HG02623 (cell line): ENCODE data around the gene PRR36.

Experiments
- ATAC-seq: cut with Tn5 transposase; IDR thresholded peaks from one replicate; pipeline ENCODE4 v1.9.1; 2021; ENCODE audit warnings: moderate library complexity; ENCODE audit not compliant: unreplicated experiment

The PRR36 gene

DNA sequence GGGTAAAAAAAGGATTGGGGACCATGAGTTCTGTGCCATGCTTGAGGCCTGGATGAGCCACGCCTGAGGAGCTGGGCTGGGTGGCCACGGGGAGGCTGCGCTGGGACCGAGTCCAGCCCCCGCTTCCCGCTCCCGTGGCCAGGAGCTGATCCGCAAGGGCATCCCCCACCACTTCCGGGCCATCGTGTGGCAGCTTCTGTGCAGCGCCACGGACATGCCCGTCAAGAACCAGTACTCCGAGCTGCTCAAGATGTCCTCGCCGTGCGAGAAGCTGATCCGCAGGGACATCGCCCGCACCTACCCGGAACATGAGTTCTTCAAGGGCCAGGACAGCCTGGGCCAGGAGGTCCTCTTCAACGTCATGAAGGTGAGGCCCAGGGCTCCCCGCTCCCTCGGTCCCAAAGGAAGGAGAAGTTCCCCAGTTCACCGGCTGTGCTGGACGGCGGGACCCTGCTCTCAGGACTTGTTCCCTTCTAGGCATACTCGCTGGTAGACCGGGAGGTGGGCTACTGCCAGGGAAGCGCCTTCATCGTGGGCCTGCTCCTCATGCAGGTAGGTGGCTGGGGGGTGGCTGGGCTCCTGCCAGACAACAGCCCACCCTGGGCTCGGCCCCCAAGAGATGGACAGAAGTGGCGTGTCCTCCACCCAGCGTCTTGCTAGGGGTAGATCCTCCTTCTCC, 25.3 kb downstream of the PRR36 start:
- ATAC-seq, result no peak

DNA sequence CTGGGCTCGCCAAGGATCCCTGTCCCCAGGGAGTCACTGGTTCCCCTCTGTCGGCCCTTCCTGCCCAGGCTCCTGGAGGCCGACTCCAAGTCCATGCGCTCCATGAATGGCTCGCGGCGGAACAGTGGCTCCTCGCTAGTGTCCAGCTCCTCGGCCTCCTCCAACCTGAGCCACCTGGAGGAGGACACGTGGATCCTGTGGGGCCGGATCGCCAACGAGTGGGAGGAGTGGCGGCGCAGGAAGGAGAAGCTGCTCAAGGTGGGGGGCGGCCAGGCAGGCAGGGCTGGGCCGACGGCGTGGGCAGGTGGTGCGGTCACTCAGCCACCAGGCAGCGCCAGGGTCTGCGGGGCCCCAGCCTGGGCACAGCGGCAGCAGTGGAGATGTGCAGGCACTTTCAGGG, 26.5 kb downstream of the PRR36 start:
- ATAC-seq, result no peak

GRCh38 chr19:7846155-7846646, 28.0 kb downstream of the PRR36 start:
- no peak for ATAC-seq

GRCh38 chr19:7845390-7846154, 28.6 kb downstream of the PRR36 start:
- ATAC-seq, result no peak

GRCh38 chr19:7844951-7845350, 29.2 kb downstream of the PRR36 start:
- ATAC-seq, result no peak

DNA sequence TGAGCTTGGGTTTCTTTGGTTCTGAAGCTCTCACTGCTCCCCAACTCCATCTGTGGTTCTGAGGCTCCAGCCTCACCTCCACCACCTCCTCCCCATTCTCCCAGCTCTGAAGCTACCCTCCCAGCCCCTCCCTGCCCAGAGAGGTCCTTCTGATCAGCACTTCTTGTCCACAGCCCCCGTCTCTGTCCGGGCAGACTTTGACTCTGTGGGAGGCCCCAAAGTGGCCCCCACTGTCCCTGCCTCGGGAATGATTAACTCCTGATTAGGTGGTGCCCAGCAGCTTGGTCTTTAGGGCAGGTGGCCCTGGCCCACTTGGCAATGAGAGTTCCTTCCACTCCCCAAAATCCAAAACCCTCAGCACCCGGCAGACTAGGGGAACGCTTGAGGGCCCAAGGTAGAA, 29.8 kb downstream of the PRR36 start:
- no peak for ATAC-seq

GRCh38 chr19:7843521-7843920, 30.7 kb downstream of the PRR36 start:
- no peak for ATAC-seq

- no peak for ATAC-seq
Measured at GRCh38 chr19:7842661-7843294, 31.4 kb downstream of the PRR36 start.

DNA sequence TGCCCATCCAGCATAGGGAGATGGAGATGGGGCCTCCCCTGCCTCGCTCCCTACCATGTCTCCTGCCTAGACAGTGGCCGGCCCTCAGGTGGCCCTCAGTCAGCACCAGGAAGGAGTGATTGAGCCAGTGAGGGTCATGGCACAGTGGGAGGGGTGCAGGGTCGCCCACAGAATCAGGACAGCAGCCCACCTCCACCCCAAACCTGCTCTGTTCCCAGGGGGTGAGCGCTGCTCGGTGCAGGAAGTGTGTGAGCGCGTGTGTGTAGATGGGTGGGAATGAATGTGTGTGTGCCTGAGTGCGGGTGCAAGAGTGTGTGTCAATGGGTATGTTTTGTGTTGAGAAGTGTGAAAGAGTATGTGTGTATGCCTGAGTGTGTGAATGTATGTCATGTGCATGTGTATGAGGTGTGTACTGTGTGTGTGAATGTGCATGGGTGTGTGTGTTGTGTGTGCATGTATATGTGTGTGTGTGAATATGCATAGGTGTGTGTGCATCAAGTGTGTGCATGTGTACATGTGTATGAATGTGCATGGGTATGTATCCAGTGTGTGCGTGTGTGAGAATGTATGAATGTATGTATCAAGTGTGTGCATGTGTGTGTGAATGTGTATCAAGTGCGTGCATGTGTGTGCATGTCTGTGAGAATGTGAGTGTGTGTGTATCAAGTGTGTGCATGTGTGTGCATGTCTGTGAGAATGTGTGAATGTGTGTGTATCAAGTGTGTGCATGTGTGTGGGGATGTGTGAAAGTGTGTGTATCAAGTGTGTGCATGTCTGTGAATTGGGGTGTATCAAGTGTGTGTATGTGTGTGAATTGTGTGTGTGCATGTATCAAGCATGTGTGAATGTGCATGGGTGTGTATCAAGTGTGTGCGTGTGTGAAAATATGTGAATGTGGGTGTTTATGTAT, 32.2 kb downstream of the PRR36 start:
- no peak for ATAC-seq

- no peak for ATAC-seq
Measured at GRCh38 chr19:7840629-7841028, 33.6 kb downstream of the PRR36 start.

DNA sequence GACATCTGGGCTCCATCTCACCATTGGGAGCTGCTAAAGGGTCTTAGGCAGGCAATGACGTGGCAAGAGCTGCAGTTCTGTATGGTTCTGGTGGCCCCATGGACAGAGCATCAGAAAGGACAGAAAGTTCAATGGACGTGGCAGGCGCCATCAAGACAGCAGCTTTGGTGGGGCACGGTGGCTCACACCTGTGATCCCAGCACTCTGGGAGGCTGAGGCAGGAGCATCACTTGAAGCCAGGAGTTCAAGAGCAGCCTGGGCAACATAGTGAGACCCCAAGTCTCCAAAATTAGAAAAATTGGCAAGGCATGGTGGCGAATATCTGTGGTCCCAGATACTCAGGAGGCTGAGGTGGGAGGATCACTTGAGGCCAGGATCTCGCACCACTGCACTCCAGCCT, 34.7 kb downstream of the PRR36 start:
- no peak for ATAC-seq

DNA sequence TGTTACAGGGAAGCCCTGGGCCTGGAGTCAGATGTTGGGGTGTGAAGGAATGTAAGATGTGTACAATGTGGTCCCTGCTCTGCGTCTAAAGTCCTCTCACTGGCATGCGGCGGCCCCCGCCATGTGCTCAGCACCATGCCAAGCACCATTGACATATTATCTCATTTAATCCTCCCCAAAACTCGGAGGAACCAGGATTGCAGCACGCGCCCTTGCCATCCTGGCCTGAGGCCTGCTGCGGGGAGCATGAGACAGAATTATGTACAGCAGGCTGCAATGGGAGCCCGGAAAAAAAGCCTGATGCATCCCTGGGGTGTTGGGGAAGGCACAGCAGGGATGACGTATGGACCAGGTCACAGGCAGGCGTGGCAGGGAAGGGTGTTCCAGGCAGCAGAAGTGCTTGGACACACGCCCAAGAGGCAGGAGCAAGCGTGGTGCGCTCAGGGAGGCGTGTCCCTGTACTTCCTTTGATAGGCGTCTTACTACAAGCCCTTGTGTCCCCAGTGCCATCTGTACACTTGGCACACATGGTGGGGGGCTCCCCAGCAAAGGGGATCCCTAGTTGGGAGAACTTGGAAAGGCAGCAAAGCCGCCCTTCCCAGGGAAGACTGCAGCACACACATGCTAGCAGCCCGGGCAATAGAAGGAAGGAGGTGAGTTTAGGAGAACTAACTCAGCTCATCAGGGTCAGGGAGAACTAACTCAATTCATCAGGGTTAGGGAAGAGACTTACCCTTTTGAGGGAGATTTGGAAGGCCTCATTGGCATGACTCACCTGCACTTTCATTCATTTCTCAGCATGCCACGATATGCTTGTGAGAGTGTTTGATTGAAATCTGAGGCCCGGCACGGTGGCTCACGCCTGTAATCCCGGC, 40.7 kb downstream of the PRR36 start:
- ATAC-seq, result no peak

GRCh38 chr19:7832781-7833180, 41.4 kb downstream of the PRR36 start:
- no peak for ATAC-seq

DNA sequence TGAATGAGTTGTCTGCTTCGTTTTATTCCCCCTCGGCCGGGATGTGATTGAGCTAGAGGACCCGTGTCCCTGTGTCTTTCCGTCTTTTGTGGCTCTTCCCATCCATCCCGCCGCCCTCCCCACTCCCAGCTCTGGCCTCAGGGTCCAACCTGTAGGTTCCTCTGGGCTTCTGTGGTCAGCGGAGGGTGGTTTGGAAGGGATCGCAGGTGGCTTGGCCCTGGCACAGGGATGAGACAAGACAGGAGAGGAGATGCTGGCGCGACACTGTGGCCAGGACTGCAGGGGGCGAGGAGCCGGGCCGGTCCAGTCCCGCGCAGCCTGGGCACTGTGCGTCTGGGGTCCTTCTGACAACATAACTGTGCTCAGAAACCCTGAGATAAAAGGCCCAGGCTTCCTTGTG, 42.2 kb downstream of the PRR36 start:
- no peak for ATAC-seq

GRCh38 chr19:7831452-7831851, 42.7 kb downstream of the PRR36 start:
- ATAC-seq, result no peak

GRCh38 chr19:7830823-7831222, 43.4 kb downstream of the PRR36 start:
- ATAC-seq, result no peak

GRCh38 chr19:7830272-7830771, 43.9 kb downstream of the PRR36 start:
- ATAC-seq, result no peak

DNA sequence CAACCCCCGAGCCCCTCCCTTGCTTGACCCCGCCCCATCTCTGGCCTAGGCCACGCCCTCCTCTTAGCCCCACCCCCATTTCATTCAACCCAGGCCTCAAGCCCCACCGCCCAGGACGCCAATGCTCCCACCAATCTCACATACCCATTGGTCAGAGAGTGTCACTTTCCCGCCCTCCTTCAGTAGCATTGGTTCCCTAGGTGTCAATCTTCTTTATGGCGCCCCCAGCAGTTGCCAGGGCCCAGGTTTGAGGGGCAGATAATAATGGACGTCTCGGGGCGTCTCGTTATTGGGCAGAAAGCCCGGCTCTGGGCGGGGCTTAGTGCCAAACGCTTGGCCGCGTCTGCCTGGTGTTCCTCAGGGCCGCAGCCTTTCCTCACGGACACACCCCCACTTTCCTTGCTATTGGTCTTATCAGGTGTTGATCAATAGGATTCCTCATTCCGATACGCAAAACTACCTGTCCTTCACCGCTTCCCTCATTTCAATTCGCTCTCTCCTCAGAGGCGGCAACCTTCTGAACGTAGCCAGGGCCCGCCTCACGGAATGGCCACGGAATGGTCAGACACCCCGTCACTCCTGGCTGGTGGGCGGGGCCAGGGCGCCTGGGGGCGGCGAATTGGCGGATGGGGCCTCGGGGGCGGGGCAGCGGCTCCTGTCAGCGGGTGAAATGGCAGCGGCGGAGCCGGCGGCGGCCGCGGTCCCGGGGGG, 44.5 kb downstream of the PRR36 start, which contains the start of gene EVI5L:
Gene EVI5L, plus strand, starts transcription at position 658 of the 711 bp plus-strand sequence. CDS start 16,325 bp downstream, outside the sequence.
- peak; percentile 79 for ATAC-seq

GRCh38 chr19:7829166-7829520, 45.0 kb downstream of the PRR36 start:
- no peak for ATAC-seq
